Measurements from ENCODE around the gene STOX2.

DNA sequence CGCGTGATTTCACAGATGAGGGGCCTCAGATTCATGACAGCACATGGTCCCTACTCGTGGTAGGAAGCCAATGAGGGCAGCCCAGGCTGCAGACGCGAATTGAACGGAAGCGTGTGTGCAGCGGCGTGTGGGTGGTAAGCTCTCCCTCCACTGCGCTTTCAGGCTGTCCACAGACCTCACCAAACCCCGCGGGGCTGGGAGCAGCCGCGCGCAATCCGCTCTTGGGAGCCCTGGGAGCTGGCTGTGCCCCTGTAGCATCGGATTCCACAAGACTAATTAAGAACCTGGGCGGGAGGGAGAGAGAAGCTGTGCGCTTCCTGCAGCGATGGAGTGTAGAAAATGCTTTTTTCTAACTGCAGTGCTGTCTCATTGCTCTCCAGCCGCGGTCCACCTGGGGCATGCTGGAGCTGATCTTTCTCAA, 134.9 kb downstream of the STOX2 start:
- TF ChIP-seq, protein P1, sequence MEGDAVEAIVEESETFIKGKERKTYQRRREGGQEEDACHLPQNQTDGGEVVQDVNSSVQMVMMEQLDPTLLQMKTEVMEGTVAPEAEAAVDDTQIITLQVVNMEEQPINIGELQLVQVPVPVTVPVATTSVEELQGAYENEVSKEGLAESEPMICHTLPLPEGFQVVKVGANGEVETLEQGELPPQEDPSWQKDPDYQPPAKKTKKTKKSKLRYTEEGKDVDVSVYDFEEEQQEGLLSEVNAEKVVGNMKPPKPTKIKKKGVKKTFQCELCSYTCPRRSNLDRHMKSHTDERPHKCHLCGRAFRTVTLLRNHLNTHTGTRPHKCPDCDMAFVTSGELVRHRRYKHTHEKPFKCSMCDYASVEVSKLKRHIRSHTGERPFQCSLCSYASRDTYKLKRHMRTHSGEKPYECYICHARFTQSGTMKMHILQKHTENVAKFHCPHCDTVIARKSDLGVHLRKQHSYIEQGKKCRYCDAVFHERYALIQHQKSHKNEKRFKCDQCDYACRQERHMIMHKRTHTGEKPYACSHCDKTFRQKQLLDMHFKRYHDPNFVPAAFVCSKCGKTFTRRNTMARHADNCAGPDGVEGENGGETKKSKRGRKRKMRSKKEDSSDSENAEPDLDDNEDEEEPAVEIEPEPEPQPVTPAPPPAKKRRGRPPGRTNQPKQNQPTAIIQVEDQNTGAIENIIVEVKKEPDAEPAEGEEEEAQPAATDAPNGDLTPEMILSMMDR (IDR thresholded peaks at IDR 0.05), result no peak
- TF ChIP-seq POLR2A (IDR thresholded peaks at IDR 0.05), result no peak

Data from Peyer's patch (tissue), 4 donors.